Gastroesophageal sphincter (tissue), 4 donors: Measurements from ENCODE around the gene ITPK1. TPM values are rescaled to one million over a fixed set of nuclear protein-coding genes. Genes with fewer than 3 reads are reported as not detected.
A peak's percentile ranks its signal among the peaks of the same experiment; 100 is the strongest.

Experiments
- ATAC-seq: fragments of 150-250 bp; one replicate; pipeline ENCODE4 v1.9.1; 2016; ENCODE audit warnings: mild to moderate bottlenecking, moderate library complexity
- H3K27ac ChIP-seq, 4 donors: fragments of 200-600 bp; sonication (generic) in 3 of 4; 1 replicate in 3 of 4; 2 replicates in 1 of 4; pipeline ENCODE4 v1.5.1; 2016 to 2019
- H3K27me3 ChIP-seq: fragments of 200-600 bp; sonication (generic); one replicate; pipeline ENCODE4 v1.5.1; 2019
- H3K36me3 ChIP-seq, 2 donors: fragments of 200-600 bp; sonication (generic); one replicate each; pipeline ENCODE4 v1.5.1; 2019; ENCODE audit warnings: control low read depth in 1 of 2
- H3K4me1 ChIP-seq, 3 donors: fragments of 200-600 bp; sonication (generic); 1 replicate in 2 of 3; 2 replicates in 1 of 3; pipeline ENCODE4 v1.5.1; 2016 to 2019; ENCODE audit warnings: control low read depth in 2 of 3
- H3K4me3 ChIP-seq, 2 donors: fragments of 200-600 bp; sonication (generic); one replicate each; pipeline ENCODE4 v1.5.1; 2019; ENCODE audit warnings: mild to moderate bottlenecking in 1 of 2, moderate library complexity in 1 of 2
- H3K9me3 ChIP-seq, 3 donors: fragments of 200-600 bp; sonication (generic); one replicate each; pipeline ENCODE4 v1.5.1; 2017 to 2019; ENCODE audit warnings: control low read depth in 2 of 3
- CTCF ChIP-seq, 4 experiments: fragments of 200-600 bp in 2 of 4; fragments of 450-650 bp in 2 of 4; sonication (generic) in 1 of 4; IDR thresholded peaks; one replicate each; pipeline ENCODE4 v1.5.1; 2017 to 2019; ENCODE audit warnings: antibody characterized with exemption in 4 of 4, mild to moderate bottlenecking in 2 of 4, moderate library complexity in 2 of 4
- EP300 ChIP-seq: sonication (generic); formaldehyde crosslinking; IDR thresholded peaks from one replicate; pipeline ENCODE4 v1.6.1; 2017; ENCODE audit warnings: antibody characterized with exemption, mild to moderate bottlenecking
- POLR2A ChIP-seq, 2 donors: fragments of 450-650 bp; IDR thresholded peaks; one replicate each; pipeline ENCODE4 v1.6.1; 2017; ENCODE audit warnings: antibody characterized with exemption in 2 of 2, mild to moderate bottlenecking in 2 of 2, moderate library complexity in 1 of 2
- POLR2AphosphoS5 ChIP-seq: sonication (generic); formaldehyde crosslinking; IDR thresholded peaks from one replicate; pipeline ENCODE4 v1.6.1; 2017; ENCODE audit warnings: antibody characterized with exemption
- WGBS, 2 donors: methylation state at CpG; one replicate each; pipeline ENCODE4 v1.1.5; 2018; ENCODE audit warnings: low coverage in 1 of 2; 5-methylcytosine and 5-hydroxymethylcytosine counted together
- total RNA-seq, 4 donors: library from RNA; depleted of rRNA; stranded (reverse); fragments of >200 nt; gene quantifications; one replicate each; pipeline ENCODE4 v1.1.0, GENCODE V29; 2016

The ITPK1 gene
- total RNA-seq, 4 donors from 2014 or later = 68.8 to 201 (median 134) TPM

GRCh38 chr14:92986254-92987147 lies 129.2 kb downstream of the ITPK1 start:
- H3K4me1 ChIP-seq = peaks cover 0 to 76% (median 25%) of the 10 kb centered on the region in 3 donors
- ATAC-seq = peak; percentile 68
- H3K4me3 ChIP-seq = no peak overlapping the region
- no peak for TF ChIP-seq CTCF (IDR thresholded peaks at IDR 0.05)
- TF ChIP-seq EP300 = no peak
- TF ChIP-seq POLR2A (IDR thresholded peaks at IDR 0.05) = no peak
- peak; percentile 43 for TF ChIP-seq POLR2AphosphoS5
- H3K9me3 ChIP-seq = peaks cover 0 to 4% (median 0%) of the 10 kb centered on the region in 3 donors
- peaks cover 0 to 19% of the 10 kb centered on the region in 2 donors for H3K36me3 ChIP-seq
- H3K27ac ChIP-seq = peak overlapping the region in 3 of 4 donors; percentile 69 to 81 (median 74)
- H3K27me3 ChIP-seq = no peaks in the 10 kb centered on the region
- 55 to 90% methylated on average over 2 to 3 of the region's 6 CpGs for WGBS, 2 donors

DNA sequence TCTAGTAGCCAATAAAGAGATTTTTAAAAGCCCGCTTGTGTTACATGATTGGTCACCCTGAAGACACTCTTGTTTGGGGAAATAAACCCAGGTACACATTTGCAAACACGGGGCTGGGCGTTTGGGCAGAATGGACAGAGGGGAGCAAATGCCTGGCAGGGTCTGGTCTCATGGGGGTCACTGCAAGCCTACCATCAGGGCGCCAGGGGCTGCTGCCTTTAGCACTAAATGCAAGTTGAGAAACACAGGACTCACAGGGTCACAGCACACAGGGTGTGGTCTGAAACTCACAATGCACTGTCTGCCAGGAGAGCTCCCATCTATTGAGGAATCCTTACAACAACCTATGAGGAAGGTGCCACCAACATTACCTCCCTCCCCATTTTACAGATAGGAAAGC lies 130.2 kb downstream of the ITPK1 start:
- Histone ChIP-seq H3K27ac (peak overlapping the region in 3 of 4 donors; percentile 69 to 81 (median 74)), H3K4me3 (no peak overlapping the region), H3K27me3 (no peaks in the 10 kb centered on the region), H3K36me3 (peaks cover 0 to 23% of the 10 kb centered on the region in 2 donors), H3K9me3 (peaks cover 0 to 4% (median 0%) of the 10 kb centered on the region in 3 donors), H3K4me1 (peaks cover 0 to 66% (median 25%) of the 10 kb centered on the region in 3 donors)
- no peak for ATAC-seq
- no peak for TF ChIP-seq EP300
- no peak for TF ChIP-seq POLR2AphosphoS5
- no peak for TF ChIP-seq CTCF (IDR thresholded peaks at IDR 0.05)
- TF ChIP-seq POLR2A (IDR thresholded peaks at IDR 0.05) = no peak
- 98 to 100% methylated on average over 1 to 4 of the region's 4 CpGs for WGBS, 2 donors

DNA sequence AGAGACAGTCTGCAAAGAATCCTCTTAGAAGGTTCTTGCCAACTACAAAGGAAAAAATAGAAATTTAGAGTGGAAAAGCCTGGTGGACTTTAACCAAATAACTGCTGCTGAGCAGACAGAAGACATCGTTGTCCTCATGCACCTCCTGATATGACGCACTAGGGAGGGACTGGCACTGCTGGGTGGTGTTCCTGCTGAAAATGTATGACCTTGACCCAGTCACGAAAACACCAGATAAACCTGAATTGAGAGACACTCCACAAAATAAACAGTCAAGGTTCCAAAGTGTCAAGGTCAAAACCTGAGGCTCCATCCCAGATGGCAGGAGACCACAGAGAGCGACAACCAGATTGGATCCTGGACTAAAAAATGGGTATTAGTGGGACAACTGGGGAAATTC lies 130.8 kb downstream of the ITPK1 start:
- 66 to 100% methylated on average over 1 to 4 of the region's 4 CpGs for WGBS, 2 donors
- Histone ChIP-seq H3K4me1 (peaks cover 0 to 66% (median 25%) of the 10 kb centered on the region in 3 donors), H3K36me3 (peaks cover 0 to 23% of the 10 kb centered on the region in 2 donors), H3K9me3 (peaks cover 0 to 1% (median 0%) of the 10 kb centered on the region in 3 donors), H3K27ac (no peak overlapping the region), H3K4me3 (no peak overlapping the region), H3K27me3 (no peaks in the 10 kb centered on the region)
- no peak for ATAC-seq
- TF ChIP-seq EP300 (no peak), POLR2AphosphoS5 (no peak), POLR2A (IDR thresholded peaks at IDR 0.05) (no peak), CTCF (IDR thresholded peaks at IDR 0.05) (no peak)

GRCh38 chr14:92984082-92984788 lies 131.5 kb downstream of the ITPK1 start:
- H3K27me3 ChIP-seq = no peaks in the 10 kb centered on the region
- H3K9me3 ChIP-seq = no peaks in the 10 kb centered on the region
- ATAC-seq = no peak
- peaks cover 0 to 61% (median 25%) of the 10 kb centered on the region in 3 donors for H3K4me1 ChIP-seq
- H3K36me3 ChIP-seq = peaks cover 0 to 23% of the 10 kb centered on the region in 2 donors
- 79 to 87% methylated on average over 4 to 5 of the region's 5 CpGs for WGBS, 2 donors
- TF ChIP-seq EP300 = no peak
- TF ChIP-seq POLR2AphosphoS5 = no peak
- TF ChIP-seq POLR2A (IDR thresholded peaks at IDR 0.05) = no peak
- no peak for TF ChIP-seq CTCF (IDR thresholded peaks at IDR 0.05)
- no peak overlapping the region for H3K4me3 ChIP-seq
- no peak overlapping the region for H3K27ac ChIP-seq
